COLO668 (cell line): ENCODE data around the gene FHIT.
A peak's percentile ranks its signal among the peaks of the same experiment; 100 is the strongest.

ENCODE experiments used
- DNase-seq: peaks from one replicate; lab custom pipeline; 2025; ENCODE audit not compliant: unreplicated experiment; lab: John Stamatoyannopoulos, UW

Gene FHIT

DNA sequence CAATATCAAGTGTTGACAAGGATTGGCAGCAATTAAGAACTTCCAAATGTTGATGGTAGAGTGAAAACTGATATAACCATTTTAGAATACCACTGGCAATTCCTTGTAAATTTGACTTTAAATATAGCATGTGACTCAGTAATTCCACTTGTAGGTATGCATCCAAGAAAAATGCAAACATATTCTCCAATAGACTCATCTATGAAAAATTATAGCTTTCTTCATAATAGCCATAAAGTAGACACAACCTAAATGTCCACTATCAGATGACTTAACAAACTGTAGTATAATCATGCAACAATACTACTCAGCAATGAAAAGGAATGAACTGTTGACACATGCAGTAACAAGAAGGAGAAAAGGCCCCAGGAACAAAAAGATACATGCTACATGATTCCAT is 988.1 kb downstream of the FHIT start:
- no peak for DNase-seq

DNA sequence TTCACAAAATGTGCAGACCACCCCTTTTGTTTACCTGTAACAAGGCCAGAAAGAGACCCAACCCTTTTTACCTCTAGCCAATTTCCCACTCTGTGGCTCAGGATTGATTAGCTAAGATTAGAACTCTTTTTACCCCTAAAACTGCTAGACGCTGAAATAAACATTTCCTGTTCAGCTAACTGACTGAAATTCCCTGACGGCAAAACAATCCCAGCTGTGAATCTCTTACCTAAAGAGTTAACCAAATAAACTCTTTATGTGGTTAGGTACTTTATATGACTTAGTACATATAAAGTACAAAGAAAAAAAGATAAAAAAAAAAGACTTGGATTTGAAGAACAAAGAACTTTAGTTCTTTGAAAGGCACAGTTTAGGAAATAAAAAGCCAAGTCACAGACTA is 988.7 kb downstream of the FHIT start:
- no peak for DNase-seq

DNA sequence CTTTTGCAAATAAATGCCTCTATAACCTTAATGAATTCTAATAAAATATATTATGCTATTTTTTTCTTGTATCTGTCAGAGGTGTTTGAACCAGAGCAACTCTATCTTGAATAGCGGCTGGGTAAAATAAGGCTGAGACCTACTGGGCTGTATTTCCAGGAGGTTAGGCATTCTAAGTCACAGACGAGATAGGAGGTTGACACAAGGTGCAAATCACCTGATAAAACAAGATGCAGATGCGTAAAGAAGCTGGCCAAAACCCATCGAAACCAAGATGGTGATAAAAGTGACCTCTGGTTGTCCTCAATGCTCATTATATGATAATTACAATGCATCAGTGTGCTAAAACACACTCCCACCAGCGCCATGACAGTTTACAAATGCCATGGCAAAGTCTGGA is 990.7 kb downstream of the FHIT start:
- DNase-seq: no peak

DNA sequence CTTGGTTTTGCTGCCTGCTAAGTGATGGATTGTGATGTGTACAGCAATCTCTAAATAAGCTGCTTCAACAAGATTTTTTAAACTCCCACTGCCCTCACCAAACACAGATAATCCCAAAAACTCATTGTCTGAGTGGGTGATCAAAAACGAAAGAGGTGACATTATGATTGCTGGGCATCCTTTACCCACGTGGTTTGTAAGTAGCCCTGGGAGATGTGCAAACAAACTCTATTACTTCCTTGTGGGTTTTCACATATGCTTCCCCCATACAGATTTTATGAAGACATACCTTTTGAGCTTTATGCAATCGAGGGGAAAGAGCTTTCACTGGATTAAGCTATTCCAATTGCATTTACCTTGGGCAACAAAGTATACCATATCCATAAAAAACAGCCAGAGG is 1000.4 kb downstream of the FHIT start:
- DNase-seq: no peak

DNA sequence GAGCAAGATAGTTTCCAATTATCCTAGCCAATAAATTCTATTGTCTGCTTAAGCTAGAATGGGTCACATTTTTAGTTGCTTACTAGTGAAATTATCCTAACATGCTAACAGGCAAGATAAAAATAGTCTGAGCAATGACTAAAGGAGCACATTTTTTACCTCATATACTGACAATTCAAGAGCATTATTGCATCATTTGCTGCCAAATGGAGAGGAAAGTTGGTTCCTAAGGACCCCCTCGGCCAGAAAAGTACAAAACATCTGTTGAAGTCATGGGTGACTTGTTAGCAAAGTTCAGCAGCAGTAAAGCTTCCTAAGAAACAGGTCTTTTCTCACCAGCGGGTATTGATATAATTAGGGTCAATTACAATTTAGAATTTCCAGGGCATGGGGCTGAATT is 1001.0 kb downstream of the FHIT start:
- no peak for DNase-seq

GRCh38 chr3:60246361-60246760 is 1004.9 kb downstream of the FHIT start:
- DNase-seq: no peak

DNA sequence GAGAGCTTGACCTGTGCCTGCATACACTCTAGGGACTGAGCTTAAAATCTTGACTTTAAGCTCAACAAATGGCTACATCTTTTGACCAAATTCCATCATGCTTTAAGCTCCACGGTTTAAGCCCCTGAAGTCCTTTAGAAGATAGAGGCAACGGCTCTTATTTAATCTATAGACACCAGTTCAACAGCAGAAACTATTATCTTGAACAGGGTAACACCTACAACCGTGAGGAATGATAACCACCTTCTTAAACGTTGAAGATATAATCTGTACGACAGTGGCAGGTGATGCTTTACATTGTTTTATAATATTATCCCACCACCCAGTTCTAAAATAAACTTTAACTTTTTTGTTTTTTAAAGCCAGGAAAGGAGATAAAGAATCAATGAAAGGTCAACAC is 1007.8 kb downstream of the FHIT start:
- DNase-seq: no peak

DNA sequence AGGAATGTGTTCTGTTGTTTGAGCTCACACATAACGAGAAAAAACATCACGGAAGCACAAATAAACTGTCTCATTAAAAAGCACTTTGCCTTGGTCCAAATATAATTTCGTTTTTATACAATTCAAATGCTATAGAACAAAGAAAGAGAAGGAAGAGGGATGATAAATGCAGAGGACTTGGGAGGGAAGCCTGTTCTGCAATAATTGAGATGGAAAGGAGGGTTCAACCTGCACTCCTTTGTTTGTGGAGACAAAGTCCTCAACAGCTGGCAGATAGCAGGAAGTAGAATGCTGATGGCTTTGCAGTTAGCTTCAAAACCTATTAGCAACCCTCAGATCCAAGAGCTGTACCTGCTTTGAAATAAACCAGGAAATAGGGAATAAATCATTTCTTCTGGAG is 1010.8 kb downstream of the FHIT start:
- DNase-seq: peak; percentile 18

DNA sequence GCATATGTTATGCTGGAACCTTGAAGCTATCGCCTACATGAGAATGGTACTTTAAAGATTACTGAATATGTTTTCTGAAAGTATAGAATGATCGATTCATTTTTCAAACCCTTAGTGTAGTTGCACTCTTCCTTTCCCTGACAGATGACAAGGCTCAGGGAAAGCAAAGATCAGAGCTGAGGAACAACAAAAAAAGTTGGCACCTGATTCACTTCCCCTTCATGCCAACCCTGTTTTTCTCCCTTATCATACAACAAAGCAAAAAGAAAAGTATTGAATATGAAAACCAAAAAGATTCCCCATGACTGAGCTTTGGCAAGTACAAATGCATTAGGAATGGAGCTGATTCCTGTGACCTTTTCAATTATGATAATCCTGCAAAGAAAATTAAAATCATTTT is 1012.7 kb downstream of the FHIT start:
- no peak for DNase-seq

DNA sequence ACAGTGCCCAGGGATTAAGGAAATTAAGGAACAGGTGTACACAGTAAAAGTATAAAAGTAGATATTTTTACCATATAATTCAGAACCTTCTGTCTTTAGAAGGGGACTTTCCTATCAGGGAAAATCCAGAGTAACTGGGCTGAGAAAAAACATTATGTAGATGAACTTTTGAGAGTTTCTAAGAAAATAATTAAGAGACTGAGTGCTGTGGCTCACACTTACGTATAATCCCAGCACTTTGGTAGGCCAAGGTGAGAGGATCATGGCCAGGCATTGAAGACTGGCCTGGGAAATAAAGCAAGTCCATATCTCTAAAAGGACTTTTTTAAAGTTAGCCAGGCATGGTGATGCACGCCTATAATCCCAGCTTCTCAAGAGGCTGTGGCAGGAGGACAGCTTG is 1021.8 kb downstream of the FHIT start:
- no peak for DNase-seq

DNA sequence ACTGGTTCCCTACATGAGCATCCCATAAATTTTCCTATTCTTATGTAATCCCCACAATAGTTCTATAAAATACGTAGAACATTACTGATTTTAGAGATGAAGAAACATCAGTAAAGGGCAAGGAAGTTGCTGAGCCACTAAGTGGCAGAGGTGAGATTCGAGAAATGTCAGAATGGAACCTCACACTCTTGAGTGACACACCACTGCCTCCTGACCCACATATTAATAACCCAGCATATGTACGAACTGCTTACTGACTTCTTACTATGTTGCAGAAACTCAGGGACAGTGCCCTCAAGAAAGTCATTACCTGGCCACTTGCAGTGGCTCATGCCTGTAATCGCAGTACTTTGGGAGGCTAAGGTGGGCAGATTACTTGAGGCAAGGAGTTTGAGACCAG is 1022.4 kb downstream of the FHIT start:
- DNase-seq: no peak

- peak; percentile 1 for DNase-seq
Observed at GRCh38 chr3:60226912-60227311, 1024.3 kb downstream of the FHIT start.

DNA sequence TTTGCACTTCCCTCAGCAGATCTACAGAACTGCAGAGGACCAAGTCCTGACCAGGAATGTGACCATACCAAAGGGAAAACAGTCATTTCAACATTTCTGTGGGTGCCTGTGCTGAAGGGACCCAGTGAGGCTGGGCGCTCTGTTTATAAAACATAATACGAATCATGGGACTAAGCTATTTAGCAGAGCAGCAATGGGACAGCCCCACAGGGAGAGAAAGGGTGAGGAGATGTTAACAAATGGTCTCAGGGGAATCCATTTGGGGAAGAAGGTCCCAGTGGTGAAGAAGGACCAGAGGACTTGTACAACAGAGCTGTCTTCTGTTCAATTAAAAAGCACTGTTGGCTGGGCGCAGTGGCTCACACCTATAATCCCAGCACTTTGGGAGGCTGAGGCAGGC is 1025.4 kb downstream of the FHIT start:
- DNase-seq: no peak

DNA sequence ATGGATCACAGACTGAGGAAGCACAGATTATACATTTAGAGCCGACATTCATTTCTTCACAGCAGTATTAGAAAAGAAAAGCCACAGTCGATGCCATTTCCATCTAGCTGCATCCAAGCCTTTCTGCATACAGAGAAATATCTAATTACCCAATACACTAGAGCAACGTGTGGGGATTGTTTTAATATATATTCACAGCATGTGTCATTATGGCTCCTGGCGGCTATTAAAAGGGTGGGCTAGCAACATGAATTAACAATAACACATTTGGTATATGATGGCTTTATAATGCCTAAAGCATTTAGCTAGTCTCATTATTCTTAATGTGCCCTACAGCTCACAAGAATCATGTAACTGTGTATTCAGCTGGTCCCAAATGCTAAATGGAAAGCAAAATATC is 1030.5 kb downstream of the FHIT start:
- no peak for DNase-seq

- no peak for DNase-seq
Observed at GRCh38 chr3:60219501-60219900, 1031.8 kb downstream of the FHIT start.

DNA sequence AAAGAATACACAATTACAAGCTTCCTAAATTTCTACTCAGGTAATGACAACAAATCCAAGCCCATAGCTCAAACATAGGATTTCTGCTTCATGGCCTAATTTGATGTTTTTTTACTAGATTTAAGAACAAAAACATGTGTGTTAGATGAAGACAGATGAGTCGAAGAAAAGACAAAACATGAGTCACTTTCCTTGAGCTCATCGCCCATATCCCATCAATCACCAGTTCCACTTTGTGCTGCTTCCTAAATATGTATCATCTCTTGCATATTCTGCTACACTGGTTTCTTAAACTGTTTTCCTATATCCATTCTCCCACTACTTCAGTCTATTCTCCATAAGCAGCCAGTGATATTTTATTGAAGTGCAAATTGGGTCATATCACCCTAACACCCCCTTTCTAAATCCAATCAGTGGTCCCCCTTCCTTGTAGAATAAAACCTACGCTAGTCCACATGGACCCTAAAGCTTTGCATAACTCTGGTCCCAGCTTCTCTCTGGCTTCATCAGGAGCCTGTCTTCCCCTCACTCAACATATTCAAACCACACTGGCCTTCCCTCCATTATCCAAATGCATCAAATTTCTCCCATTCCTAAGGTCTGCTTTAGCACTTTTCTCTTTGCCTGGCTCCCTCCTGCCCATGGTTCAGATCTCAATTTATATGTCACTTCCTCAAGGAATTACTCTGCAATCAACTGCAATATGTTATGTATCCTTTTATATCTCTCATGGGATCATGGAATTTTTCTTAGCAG is 1033.9 kb downstream of the FHIT start:
- no peak for DNase-seq

DNA sequence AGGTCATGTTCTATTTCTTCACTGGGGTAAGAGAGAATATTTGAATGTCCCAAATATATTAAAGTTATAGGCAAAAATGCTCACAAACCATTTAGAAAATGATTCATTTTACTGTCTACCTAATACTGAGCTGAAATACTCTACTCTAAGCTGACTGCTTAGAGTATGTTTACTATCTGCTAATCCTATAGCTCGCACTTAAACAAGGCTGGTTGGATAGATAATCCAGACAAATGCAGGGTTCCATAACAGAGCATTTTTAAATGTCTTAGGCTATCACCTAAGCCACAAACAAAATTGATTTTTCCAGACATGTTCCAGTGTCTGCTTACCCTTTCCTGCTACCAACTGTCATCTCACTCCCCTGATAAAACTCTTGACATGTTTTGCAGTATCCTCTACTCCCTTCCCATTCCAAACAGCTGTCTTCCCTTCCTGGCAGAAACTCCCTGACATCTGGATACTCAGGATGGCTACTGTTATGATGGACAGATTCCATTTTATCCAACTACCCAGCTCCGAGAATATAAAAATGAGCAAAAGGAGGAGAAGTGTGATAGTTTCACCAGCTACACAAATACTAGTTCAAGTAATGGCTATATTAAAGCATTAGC is 1034.7 kb downstream of the FHIT start:
- no peak for DNase-seq

DNA sequence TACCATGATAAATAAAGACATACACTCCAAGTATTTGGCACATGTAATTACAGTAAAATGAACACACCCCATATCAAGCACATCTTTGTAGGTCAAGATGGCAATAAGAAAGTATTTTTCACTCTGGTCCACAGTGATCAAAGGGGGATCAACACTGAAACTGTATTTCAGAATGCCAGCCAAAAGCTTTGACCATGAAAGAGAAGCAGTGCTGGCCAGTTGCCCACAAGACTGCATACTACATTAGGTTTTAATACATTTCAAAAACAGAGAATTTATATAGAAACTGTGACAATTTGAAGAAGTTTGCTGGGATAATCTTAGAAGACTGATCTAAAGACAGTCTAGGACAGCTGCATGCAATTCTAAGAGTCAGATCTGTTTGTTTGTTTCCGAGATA is 1035.3 kb downstream of the FHIT start:
- no peak for DNase-seq

DNA sequence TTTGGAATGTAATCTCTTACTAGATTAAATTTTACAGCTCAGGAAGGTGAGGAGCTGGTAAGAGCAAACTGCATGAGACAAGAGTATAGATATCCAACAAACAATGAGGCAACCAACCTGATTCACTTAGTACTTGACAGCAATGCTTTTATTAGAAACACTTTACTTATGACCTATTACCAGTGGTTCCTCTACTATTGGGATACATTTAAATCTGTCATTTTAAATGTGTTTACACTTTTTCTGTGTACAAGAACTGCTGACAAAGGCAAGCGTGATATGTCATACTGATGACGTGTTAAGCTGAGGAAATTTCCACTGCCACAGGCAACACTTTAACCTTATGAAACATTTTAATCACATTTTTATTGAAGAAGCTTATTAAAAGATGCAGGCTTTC is 1043.3 kb downstream of the FHIT start:
- no peak for DNase-seq

DNA sequence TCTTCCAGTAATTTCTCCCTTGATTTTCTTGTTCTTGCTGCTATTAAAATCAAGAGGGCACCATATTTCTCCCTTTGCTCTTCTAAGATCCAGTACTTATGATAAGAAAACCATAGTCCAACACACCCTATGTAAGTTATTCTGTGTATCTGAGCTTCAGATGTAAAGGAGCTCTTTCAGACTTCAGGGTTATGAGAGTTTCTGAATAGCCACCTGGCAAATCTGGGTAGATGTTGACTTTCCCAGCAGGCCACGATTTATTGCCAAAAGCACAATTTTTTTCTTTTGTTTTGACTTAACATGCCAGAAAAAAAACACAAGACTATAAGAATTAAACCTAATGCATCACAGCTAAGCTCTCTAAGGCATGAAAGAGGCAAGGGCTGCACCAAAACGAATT is 1045.0 kb downstream of the FHIT start:
- DNase-seq: no peak

DNA sequence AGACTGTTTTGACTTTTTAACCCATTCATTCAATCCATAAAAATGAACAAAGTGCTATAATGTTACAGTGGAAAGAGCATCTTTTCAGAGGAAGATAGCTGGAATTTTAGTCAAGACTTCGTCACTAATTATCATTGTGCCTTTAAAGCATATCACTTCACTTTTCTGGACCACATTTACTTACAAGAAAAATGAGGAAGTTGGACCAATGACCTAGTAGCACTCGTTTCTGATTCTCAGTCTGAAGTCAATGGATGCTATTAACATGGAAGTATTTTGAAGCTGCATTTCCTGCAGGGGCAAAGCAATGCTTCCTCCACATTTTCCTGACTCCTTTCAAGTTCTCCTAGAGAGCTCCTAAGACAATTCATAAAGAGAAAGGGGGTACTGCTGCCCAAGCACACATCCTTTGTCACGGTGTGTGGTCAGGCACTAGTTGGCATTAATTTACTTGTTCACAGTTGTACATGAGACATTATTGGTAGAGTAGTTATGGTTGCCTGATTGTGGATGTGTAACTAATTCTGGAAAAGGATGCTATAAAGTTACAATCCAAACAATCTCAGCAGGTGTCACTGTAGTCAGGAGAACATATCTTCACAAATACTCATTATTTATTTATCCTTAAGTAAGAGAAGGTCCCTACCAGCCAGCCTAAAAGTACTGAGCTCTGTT is 1049.1 kb downstream of the FHIT start:
- DNase-seq: peak; percentile 24

DNA sequence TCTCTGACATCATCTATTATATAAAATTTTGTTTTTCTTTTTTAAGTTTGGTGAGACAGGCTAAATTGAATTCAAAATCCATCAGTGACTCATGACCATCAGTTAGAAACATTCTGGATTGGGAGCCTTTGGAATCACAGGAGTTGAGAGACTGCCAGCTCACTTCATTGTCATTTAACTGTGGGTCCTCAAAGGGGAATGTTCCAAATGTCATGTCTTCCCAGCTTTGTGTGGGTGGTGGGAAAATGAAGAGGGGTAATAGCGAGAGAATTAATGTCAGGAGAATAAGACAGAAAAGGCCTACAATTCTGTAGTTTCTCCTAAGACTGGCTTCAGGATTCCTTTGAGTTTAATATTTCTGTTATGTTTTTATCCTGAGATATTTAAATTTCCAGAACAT is 1051.9 kb downstream of the FHIT start:
- no peak for DNase-seq
